Chondrocyte (in vitro differentiated cells): ENCODE results near the gene GNA15. TPM values are rescaled to one million over a fixed set of nuclear protein-coding genes. Genes with fewer than 3 reads are reported as not detected.

Experiments
- DNase-seq: peaks from one replicate; pipeline ENCODE4 v3.0.0; 2021; ENCODE audit warnings: mixed read lengths, low spot score
- H3K27ac Mint-ChIP-seq: one replicate; pipeline ENCODE4 v1.8.0; 2021; ENCODE audit warnings: mild to moderate bottlenecking, moderate library complexity, mixed read lengths; ENCODE audit not compliant: unreplicated experiment
- H3K27me3 Mint-ChIP-seq: 2 replicates; pipeline ENCODE4 v1.8.0; 2021; ENCODE audit warnings: low read depth, mixed read lengths
- H3K36me3 Mint-ChIP-seq: 2 replicates; pipeline ENCODE4 v1.8.0; 2021; ENCODE audit warnings: low read depth, mixed read lengths
- H3K4me1 Mint-ChIP-seq: 2 replicates; pipeline ENCODE4 v1.8.0; 2021; ENCODE audit warnings: low read depth, mild to moderate bottlenecking, mixed read lengths
- H3K4me3 Mint-ChIP-seq: one replicate; pipeline ENCODE4 v1.8.0; 2021; ENCODE audit warnings: mild to moderate bottlenecking, moderate library complexity, mixed read lengths; ENCODE audit not compliant: unreplicated experiment
- H3K9me3 Mint-ChIP-seq: 2 replicates; pipeline ENCODE4 v1.8.0; 2021; ENCODE audit warnings: low read depth, mixed read lengths
- CTCF ChIP-seq: fragments of 200-600 bp; sonication (generic); IDR thresholded peaks from 2 replicates; pipeline ENCODE4 v1.5.0; 2021; ENCODE audit warnings: antibody characterized with exemption, mild to moderate bottlenecking, moderate library complexity
- total RNA-seq: library from RNA; stranded (reverse); gene quantifications from 3 replicates; pipeline ENCODE4 v1.2.1, GENCODE V29; 2021

The GNA15 gene
- total RNA-seq, 1 donor from 2014 or later, result not detected

- TF ChIP-seq CTCF, result no peak
- H3K4me3 Mint-ChIP-seq, result peak overlapping the region; percentile 93
- H3K36me3 Mint-ChIP-seq, result no peaks in the 10 kb centered on the region
- peaks cover 21% of the 10 kb centered on the region for H3K4me1 Mint-ChIP-seq
- DNase-seq, result peak; percentile 82
- no peaks in the 10 kb centered on the region for H3K9me3 Mint-ChIP-seq
- H3K27me3 Mint-ChIP-seq, result no peaks in the 10 kb centered on the region
- H3K27ac Mint-ChIP-seq, result no peak overlapping the region
Observed at GRCh38 chr19:3187662-3188511, 52.1 kb downstream of the GNA15 start.

GRCh38 chr19:3188627-3189596, 53.1 kb downstream of the GNA15 start:
- Mint-ChIP-seq H3K36me3 (peaks cover 3% of the 10 kb centered on the region), H3K27ac (no peak overlapping the region), H3K9me3 (no peaks in the 10 kb centered on the region), H3K4me3 (peak overlapping the region; percentile 22), H3K4me1 (peaks cover 21% of the 10 kb centered on the region), H3K27me3 (no peaks in the 10 kb centered on the region)
- TF ChIP-seq CTCF, result no peak
- DNase-seq, result peak; percentile 72

- Mint-ChIP-seq H3K27ac (no peak overlapping the region), H3K27me3 (no peaks in the 10 kb centered on the region), H3K9me3 (no peaks in the 10 kb centered on the region), H3K4me1 (peaks cover 21% of the 10 kb centered on the region), H3K4me3 (no peak overlapping the region), H3K36me3 (peaks cover 6% of the 10 kb centered on the region)
- no peak for TF ChIP-seq CTCF
- peak; percentile 88 for DNase-seq
Observed at GRCh38 chr19:3189702-3190469, 54.1 kb downstream of the GNA15 start.

- Mint-ChIP-seq H3K27ac (no peak overlapping the region), H3K4me1 (peaks cover 17% of the 10 kb centered on the region), H3K4me3 (no peak overlapping the region), H3K27me3 (no peaks in the 10 kb centered on the region), H3K9me3 (no peaks in the 10 kb centered on the region), H3K36me3 (peaks cover 6% of the 10 kb centered on the region)
- no peak for TF ChIP-seq CTCF
- DNase-seq, result peak; percentile 69
Observed at GRCh38 chr19:3190470-3190770, 54.6 kb downstream of the GNA15 start.
